ENCODE measurements around the gene ENOPH1. TPM values are rescaled to one million over a fixed set of nuclear protein-coding genes. Genes with fewer than 3 reads are reported as not detected.
"Not testable (repeated sequence)": the region's sequence is repeated elsewhere in the genome, so short reads cannot be mapped to it uniquely, and the experiment has no call there.

ENOPH1 gene
- 10 to 100 TPM; 67.7 to 71.9 TPM for total RNA-seq

DNA sequence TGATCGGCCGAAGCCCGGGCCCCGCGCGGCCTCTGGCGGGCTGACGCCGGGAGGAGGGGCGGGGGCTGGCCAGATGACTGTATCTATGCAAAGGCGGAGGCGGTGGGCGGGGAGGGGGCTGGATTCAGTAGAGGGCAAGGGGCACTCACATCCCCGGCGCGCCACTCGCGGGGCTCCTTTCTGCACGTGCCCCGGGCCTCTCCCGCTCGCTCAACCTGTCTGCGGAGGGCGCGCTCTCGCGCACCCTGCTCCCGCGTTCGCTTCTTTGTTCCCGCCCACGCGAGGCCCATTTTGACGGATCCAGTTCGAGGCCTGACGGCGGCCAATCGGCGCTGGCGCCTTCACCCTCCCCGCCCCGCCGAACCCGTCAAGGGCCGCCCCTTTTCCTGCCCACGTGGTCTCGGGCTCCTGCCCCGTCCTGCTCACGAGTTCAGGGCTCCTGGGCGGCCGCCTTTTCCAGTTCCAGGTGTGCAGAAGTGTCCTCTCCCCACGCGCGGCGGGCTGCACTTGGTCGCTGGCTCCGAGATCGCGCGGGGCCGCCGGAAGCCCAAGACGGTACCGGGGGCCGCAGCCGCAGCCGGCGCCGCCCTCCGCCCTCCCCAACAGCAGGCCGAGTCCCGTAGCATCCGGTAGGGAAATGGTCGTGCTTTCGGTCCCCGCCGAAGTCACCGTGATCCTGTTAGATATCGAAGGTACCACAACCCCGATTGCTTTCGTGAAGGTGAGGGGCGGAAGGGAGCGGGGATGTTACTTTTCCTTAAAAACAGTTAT lies at the start of gene ENOPH1, which contains the start of gene HNRNPDL:
TSS of gene ENOPH1 (plus strand) at position 398 of the 771 bp plus-strand sequence. CDS start at position 638, 240 bp downstream.
TSS of gene HNRNPDL (minus strand) at position 270 of the 771 bp plus-strand sequence. CDS start 772 bp downstream, outside the sequence.
- ChIA-PET CTCF (interaction anchor here (0.6 to 2.5 kb wide), 2 partner anchors 21 to 56 kb away, joined by 3 to 8 read pairs; partner anchors contain the start of gene HNRNPD), POLR2A (interaction anchor here (1.2 to 3.4 kb wide), 2 partner anchors 59 to 69 kb away, joined by 7 to 34 read pairs; no protein-coding TSS in a partner anchor)

DNA sequence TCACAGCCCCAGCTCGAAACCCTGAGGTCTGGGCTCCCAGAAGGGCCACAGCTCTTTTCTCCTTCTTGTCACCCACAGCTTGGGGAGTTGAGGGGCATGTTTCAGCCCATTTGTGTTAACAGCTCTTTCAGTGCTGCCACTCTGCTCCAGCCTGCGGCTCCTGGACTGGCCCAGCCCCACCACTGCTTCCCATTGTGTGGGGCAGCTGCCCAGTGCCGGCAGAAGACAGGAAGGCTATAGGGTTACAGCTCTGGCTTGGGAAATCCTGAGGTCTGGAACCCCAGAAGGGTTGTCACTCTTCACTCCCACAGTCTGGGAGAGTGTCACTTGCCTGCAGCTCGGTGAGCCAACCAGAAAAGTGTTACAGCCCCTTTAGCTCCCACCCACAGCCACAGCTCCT lies 49.6 kb upstream of the ENOPH1 start:
- POLR2A ChIA-PET = interaction anchor here (1.1 kb wide), 1 partner anchor 48 kb away, joined by 4 read pairs; no protein-coding TSS in a partner anchor
- CTCF ChIA-PET = no interaction called here

DNA sequence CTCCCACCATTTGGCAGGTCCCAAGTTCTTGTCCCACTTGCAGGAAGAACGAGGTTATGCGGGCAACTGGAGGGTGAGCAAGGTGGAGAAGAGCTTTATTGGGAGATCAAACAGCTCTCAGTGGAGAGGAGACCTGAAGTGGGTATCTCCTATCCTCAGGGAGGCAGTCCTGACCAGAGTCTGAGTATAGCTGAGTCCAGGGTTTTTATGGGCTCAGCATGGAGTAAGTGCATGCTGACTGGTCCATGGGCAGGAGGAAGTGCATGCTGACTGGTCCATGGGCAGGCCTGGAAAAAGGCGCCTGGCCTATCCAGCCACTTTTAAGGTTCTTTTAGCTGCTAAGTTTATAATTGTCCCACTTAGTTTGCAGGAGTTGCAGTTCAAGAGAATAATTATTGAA lies 49.2 kb upstream of the ENOPH1 start:
- POLR2A ChIA-PET = interaction anchor here (0.7 to 1.1 kb wide), 3 partner anchors 26 to 48 kb away, joined by 4 to 6 read pairs (median 6); no protein-coding TSS in a partner anchor
- CTCF ChIA-PET = interaction anchor here (1.5 kb wide), 1 partner anchor 14 kb away, joined by 3 read pairs; no protein-coding TSS in a partner anchor

DNA sequence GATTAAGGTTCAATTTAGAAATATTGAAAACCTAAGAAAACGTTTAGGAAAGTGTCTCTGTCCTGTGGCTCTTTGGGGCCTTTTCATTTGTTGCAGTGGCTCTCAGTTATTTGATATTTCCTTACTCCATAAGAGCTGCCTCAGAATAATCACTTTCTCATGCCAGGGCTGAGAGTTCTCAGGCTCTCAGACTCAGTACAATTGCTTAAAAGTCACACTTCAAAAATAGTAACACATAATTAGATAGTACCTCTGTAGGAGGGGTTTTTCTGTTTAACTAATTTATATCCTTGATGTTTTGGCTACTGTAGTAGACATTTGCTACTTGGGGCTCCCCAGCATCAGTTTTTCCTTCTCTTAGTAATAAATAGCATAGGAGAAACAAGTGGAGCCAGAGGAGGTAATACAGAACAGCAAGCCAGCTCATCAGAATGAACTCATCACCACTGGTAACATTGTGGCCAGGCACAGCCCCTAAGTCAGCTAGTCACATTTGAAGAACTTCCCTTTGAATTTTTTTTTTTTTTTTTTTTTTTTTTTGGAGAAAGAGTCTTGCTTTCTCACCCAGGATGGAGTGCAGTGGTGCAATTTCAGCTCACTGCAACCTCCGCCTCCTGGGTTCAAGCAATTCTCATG lies 48.6 kb upstream of the ENOPH1 start:
- POLR2A ChIA-PET = interaction anchor here (0.6 to 1.1 kb wide), 4 partner anchors 26 to 902 kb away, joined by 4 to 8 read pairs (median 6); no protein-coding TSS in a partner anchor
- CTCF ChIA-PET = interaction anchor here (1.5 kb wide), 1 partner anchor 14 kb away, joined by 3 read pairs; no protein-coding TSS in a partner anchor

DNA sequence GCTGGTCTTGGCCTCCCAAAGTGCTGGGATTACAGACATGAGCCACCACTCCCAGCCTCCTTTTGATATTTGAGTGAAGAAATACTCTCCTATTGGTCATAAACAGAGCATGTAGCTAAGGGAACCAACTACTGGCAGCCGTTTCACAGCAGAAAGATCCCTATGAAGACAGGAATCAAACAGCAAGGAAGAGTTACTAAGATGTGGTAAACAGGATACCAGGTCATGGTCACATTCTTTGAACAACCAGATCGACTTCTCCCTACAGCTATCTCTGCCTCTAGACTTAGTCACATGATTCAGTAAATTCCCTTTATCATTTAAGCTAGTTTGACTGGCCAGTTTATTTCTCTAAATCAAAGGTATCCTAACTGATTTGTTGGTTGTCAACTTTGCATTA lies 47.6 kb upstream of the ENOPH1 start:
- ChIA-PET CTCF (interaction anchor here (1.5 kb wide), 1 partner anchor 15 kb away, joined by 3 read pairs; no protein-coding TSS in a partner anchor), POLR2A (no interaction called here)

DNA sequence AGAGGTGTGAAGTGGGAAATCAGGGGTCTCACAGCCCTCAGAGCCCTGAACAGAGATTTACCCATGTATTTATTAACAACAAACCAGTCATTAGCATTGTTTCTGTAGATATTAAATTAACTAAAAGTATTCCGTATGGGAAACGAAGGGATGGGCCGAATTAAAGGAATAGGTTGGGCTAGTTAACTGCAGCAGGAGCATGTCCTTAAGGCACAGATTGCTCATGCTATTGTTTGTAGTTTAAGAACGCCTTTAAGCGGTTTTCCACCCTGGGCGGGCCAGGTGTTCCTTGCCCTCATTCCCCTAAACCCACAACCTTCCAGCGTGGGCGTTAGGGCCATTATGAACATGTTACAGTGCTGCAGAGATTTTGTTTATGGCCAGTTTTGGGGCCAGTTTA lies 44.1 kb upstream of the ENOPH1 start:
- POLR2A ChIA-PET = interaction anchor here (1.1 kb wide), 1 partner anchor 12 kb away, joined by 4 read pairs; no protein-coding TSS in a partner anchor
- CTCF ChIA-PET = not testable (repeated sequence)

DNA sequence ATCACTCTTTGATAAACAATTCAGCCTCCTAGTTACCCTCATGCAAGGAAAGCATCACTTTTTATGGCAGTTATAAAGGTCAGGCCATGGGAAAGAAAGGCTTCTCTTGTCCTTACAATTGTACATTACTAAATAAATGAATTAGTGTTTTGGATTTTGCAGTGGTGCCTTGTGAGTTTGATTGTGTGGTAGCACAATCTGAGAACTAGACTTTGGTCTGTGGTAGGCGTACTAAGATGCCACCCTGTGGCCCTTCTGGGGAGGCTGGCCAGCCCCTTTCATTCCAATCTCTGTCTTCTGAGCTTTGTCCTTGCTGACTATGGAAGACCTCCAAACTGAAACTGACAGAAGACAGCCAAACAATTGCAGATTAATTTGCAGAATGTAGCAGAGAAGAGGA lies 42.0 kb upstream of the ENOPH1 start:
- ChIA-PET POLR2A (no interaction called here), CTCF (no interaction called here)

DNA sequence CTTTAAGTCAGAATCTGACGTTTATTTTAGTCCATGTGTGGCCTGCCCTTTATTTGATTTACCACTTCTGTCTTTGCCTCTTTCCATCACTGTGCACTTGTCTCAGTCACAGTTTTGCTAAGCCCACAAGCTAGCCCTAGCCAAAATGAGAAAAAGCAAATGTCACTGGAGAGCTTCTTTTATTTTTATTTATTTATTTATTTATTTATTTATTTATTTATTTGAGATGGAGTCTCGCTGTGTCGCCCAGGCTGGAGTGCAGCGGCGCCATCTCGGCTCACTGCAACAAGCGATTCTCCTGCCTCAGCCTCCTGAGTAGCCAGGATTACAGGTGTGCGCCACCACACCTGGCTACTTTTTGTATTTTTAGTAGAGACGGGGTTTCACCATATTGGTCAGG lies 40.3 kb upstream of the ENOPH1 start:
- CTCF ChIA-PET = not testable (repeated sequence)
- POLR2A ChIA-PET = interaction anchor here (0.7 kb wide), 1 partner anchor 30 kb away, joined by 3 read pairs; no protein-coding TSS in a partner anchor

DNA sequence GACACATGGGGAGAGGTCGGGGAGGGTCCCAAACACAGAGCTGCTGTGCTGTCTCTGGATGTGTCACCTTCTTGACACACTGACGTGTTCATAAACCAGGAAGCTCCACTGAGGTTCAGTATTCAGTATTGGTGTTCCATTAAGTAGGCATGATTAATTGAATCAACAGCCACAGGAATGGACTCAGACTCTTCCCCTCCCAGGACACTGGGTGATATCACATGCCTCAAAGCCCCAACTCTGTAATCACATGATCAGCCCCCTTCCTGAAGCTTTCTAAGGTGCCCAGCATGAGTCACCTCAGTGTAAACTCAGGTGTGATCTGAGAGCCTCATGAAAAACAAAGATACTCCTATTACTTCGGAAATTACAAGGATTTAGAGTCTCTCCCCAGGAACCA lies 35.5 kb upstream of the ENOPH1 start:
- ChIA-PET CTCF (no interaction called here), POLR2A (no interaction called here)

DNA sequence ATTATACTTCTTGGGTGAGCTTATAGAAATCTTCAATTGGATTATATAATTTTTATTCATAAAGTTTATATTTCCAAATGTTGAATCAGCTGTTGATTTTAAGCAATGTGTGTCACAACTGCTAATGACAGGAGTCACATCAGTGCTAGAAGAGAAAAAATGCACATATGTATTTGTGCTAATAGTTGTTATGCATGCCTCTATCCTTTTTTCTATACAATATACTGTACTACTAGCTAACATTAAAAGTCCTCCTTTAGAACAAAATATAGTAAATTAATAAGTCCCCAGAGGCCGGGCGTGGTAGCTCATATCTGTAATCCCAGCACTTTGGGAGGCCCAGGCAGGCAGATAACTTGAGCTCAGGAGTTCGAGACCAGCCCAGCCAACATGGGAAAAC lies 32.9 kb upstream of the ENOPH1 start:
- ChIA-PET CTCF (no interaction called here), POLR2A (interaction anchor here (0.5 to 0.7 kb wide), 2 partner anchors 23 to 29 kb away, joined by 4 to 6 read pairs; no protein-coding TSS in a partner anchor)

DNA sequence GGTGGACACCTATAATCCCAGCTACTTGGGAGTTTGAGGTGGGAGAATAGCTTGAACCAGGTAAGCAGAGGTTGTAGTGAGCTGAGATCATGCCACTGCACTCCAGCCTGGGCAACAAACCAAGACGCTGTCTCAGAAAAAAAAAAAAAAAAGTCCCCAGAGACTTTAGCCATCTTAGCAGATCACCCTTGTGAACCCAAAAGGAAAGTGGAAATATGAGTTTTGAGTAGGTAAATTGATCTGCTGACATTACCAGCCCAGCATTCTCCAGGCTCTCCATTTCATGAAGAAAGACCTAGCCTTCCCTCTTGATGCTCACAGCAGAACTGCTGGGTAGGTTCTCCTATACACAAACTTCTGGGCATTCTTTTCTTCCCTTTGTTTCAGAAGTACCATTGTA lies 32.1 kb upstream of the ENOPH1 start:
- ChIA-PET POLR2A (interaction anchor here (0.5 kb wide), 1 partner anchor 24 kb away, joined by 4 read pairs; no protein-coding TSS in a partner anchor), CTCF (interaction anchor here (0.7 kb wide), 1 partner anchor 44 kb away, joined by 4 read pairs; no protein-coding TSS in a partner anchor)

DNA sequence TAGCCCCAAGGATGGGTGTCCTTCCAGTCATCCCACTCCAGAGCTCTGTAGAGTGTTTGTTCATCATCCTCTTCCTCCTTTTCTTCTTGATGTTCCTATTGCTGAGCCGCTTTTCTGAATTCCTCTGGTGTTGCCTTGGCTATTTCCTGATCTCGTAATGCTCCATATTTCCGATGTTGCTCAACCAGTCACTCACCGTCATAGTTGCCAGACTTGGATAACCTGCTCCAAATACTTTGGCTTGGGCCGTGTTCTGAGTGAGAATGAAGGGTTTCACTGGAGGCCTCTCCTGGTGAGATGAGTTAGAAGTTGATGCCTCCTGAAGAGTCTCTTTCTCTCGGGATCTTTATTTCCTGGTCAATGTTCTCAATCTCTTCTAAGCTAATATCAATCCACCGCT lies 28.8 kb upstream of the ENOPH1 start:
- ChIA-PET CTCF (no interaction called here), POLR2A (no interaction called here)

DNA sequence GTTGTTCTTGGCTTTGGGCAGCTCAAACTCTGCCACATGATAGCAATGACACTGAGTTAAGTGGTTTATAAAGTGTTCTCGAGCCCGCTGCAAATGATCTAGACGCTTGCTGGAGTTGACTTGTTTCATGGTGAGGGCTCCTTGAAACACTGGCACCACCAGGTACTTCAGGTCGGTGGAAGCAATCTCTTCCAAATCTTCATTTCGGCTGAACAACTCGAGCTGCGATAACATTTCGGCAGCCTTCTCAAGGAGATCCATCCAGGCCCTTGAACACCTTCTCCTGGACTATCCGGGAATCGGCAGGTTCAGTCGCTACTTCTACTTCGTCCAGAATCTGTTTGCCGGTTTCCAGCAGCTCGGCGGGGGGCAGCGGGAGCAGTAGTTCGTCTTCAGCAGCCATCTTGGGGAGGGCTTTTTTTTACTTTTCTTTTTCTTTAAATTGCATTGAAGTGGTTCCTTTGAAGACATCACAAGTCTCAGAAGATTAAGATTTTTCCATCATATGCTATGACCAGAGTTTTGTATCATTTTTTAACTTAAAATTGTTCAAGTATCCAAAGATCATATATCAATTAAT lies 28.1 kb upstream of the ENOPH1 start:
- CTCF ChIA-PET = no interaction called here

DNA sequence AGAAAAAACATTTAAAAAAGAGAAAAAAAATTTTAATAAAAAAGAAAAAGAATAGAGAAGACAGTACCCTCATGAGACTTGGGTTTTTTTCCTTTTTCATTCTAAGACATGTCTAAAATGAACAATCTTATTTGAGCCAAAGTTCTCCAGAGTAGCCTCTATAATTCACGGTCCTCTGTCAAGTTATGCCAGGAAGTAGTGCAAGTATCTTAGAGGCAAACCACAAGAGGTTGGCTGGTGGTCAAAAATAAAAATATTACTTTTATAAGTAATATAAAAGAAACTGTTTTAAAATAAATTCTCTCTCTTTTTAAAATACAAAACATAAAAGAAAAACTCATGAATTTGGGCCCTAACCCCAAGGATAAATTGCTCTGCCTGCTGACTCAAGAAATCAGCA lies 26.7 kb upstream of the ENOPH1 start:
- POLR2A ChIA-PET = no interaction called here
- CTCF ChIA-PET = no interaction called here

More for the DNA sequence above, 28.1 kb upstream of the ENOPH1 start:
- POLR2A ChIA-PET = no interaction called here

DNA sequence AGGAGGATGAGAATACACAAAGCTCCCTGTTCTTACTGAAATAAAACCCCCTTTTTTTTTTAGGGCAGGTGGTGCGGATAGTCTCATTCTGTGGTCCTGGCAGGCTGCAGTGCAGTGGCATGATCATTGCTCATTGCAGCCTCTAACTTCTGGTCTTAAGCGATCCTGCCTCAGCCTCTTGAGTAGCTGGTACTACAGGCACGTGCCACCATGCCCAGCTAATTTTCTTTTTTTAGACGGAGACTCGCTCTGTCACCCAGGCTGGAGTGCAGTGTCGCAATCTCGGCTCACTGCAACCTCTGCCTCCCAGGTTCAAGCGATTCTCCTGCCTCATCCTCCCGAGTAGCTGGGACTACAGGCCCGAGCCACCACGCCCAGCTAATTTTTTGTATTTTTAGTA lies 15.3 kb upstream of the ENOPH1 start:
- CTCF ChIA-PET, POLR2A ChIA-PET: not testable (repeated sequence)

DNA sequence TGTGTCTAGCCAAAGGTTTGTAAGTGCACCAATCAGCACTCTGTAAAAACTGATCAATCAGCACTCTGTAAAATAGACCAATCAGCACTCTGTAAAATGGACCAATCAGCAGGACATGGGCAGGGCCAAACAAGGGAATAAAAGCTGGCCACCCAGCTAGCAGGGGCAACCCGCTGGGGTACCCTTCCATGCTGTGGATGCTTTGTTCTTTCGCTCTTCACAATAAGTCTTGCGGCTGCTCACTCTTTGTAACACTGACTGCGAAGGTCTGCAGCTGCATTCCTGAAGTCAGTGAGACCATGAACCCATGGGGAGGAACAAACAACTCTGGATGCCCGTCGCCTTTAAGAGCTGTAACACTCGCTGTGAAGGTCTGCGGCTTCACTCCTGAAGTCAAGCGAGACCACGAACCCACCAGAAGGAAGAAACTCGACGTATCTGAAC lies 14.4 kb upstream of the ENOPH1 start:
- CTCF ChIA-PET = interaction anchor here (1.2 kb wide), 1 partner anchor 13 kb away, joined by 3 read pairs; no protein-coding TSS in a partner anchor
- POLR2A ChIA-PET = no interaction called here

DNA sequence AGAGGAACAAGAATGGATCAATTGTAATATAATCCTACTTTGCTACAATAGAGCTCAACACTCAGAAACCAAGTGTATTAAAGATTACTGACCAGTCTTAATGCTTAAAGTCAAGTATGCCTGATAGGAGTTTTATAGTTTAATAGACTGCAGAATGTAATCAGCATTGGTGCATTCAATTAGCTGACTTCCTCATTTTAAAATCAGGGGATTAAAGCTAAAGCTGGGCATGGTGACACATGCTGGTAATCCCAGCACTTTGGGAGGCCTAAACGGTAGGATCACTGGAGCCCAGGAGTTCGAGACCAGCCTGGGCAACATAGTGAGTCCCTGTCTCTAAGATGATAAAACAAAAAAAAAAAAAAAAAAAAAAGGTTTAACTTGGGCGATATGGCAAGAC lies 10.9 kb upstream of the ENOPH1 start:
- ChIA-PET CTCF (interaction anchor here (1.7 kb wide), 1 partner anchor 9 kb away, joined by 10 read pairs; no protein-coding TSS in a partner anchor), POLR2A (interaction anchor here (0.6 kb wide), 1 partner anchor 742 kb away, joined by 4 read pairs; no protein-coding TSS in a partner anchor)

DNA sequence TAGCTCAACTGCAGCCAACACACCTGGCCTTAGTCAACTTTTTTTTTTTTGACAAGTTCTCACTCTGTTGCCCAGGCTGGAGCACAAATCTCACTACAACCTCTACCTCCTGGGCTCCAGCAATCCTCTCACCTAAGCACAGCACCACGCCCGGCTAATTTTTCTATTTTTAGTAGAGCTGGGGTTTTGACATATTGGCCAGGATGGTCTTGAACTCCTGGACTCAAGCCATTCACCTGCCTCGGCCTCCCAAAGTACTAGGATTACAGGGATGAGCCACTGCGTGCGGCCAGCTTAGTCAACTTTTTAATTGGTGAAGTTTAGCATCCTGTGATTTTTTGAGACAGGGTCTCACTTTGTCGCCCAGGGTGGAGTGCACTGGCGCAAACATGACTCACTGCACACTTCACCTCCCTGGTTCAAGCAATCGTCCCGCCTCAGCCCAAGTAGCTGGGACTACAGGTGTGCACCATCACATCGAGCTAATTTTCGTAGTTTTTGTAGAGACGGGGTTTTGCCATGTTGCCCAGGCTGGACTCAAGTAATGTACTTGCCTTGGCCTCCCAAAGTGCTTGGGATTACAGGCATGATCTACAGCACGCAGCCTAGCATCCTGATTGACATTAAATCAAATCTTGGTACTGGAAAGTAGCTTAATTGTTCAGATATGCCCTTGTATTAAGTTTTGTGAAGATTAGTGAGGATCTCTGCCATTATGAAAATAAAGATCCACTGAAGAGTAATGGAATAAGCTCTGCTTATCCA lies 8.4 kb upstream of the ENOPH1 start:
- CTCF ChIA-PET = interaction anchor here (1.0 kb wide), 1 partner anchor 66 kb away, joined by 3 read pairs; no protein-coding TSS in a partner anchor
- POLR2A ChIA-PET = interaction anchor here (0.5 kb wide), 1 partner anchor 688 kb away, joined by 3 read pairs; no protein-coding TSS in a partner anchor

DNA sequence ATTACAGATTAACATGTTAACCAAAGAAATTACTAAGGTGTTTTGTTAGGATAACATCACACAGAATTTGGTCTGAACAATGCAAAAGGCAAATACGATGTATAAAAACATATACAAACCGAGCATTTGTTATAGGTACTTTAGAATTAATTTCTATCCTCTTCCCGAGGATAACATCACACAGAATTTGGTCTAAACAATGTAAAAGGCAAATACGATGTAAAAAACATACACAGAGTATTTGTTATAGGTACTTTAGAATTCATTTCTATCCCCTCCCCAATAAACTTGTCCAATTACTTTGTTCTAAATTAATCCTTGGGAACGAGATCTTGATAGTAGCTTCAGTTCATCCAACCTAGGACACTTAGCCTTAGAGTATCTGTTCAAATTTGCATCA lies 7.8 kb upstream of the ENOPH1 start:
- CTCF ChIA-PET = interaction anchor here (1.0 kb wide), 1 partner anchor 67 kb away, joined by 3 read pairs; no protein-coding TSS in a partner anchor
- POLR2A ChIA-PET = no interaction called here
